ENCODE results near the gene PRKACG.

PRKACG gene

DNA sequence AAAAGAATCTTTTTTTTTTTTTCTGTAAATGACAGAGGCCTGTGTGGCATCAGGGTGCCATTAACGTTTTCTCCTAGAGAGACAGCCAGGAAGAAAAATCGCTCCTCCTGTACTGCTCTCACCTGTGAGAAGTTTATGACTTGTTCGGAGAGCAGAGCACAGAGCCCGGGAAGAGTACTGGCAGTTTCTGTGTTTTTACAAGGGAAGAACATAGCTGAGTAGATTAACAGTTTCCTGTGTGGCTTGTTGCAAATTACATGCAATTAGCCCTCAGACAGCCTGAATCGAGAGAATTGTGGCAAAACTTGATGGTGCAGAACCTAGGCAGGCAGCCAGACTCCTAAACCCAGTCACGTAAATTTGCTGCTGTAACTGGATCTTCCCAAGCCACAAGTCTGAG is 32.1 kb downstream of the PRKACG start:
- DNase-seq, result no peak

DNA sequence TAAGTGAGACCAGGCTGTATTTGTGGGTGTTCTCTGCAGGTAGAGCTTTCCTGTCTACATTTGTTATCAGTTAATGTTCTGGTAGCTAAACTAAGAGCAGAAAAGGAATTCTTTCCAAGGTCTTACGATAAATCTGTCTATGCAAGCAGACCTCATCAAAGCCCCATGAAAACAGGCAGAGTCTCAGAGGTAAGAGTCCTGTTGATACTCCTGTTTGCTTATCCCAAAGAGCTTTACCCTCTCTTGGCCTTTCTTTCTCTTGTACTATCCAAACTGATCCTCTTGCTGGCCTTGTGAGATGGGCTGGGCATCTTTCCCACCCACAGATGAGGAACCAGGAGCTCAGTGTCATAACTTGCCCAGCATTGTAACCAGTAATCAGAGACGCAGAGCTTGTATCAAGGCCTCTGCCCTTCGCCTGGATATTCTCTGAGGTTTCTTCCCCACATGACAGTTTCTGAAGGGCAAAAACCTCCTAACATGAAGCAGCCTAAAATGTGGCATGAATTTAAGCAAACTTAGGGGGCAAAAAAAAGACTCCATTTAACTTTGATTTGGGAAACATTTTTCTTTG is 33.5 kb downstream of the PRKACG start:
- DNase-seq, result no peak

DNA sequence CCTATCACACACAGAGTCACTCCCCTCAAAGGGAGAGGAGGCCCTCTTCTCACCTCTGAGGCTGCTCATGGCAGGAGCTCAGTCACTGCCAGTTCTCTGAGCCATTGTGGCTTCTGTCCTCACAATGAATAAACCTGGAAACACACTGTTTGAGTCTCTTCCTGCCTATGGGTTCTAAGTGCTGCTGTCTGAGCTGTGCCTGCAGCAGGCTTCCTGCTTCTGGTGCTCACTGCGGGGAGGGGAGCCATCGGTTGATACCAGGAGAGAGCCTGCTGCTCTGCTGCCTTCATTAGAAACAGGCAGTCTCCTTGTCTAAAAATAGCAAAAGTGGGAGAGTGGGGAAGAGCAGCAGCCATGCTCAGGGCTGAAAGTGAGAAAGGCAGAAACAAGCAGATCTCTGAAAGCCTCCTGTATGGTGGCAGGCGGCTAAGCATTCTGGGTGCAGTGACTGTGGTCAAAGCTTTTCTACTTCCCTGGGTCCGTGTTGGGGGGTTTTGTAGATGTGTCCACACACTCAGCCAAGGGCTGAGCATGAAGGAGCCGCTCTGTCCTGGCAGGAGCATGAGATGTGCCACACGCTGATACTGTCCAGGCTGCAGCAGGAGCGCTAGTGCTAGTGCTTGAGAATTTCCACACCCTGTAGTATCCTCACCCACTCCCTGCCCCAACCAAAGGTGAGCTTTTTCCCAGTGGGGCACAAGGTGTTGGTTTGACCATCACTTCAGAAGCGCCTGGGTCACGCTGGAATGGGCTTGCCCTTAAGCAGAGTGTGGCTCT is 34.2 kb downstream of the PRKACG start:
- no peak for DNase-seq

DNA sequence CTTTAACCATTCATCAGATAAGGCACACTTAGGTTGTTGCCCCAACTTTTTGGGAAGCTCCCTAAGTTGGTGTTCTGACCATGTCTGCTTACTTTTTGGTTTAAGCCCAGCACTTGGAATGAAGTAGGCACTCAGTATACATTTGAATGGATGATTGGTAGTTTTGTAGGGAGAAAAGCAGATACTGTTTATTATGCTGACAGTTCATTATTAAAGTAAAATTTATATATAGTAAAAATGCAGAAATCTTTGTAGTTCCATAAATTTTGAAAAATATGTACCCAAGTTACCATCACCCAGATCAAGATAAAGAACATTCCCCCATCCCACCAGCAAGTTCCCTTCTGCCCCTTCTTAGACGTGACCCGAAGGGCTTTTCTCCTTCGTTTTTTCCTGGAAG is 35.4 kb downstream of the PRKACG start:
- no peak for DNase-seq

DNA sequence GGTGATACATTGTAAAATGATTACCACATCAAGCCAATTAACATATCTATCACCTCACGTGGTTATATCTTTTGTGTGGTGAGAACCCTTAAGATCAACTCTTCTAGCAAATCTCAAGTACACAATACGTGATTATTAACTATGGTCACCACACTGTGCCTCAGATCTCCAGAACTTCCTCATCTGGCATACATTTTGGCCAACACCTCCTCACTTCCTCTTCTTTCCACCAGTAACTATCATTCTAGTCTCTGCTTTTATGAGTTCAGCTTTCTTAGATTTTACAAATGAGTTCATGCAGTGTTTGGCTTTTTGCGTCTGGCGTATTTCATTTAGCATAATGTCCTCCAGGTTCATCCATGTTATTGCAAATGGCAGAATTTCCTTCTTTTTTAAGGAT is 35.8 kb downstream of the PRKACG start:
- DNase-seq, result no peak

DNA sequence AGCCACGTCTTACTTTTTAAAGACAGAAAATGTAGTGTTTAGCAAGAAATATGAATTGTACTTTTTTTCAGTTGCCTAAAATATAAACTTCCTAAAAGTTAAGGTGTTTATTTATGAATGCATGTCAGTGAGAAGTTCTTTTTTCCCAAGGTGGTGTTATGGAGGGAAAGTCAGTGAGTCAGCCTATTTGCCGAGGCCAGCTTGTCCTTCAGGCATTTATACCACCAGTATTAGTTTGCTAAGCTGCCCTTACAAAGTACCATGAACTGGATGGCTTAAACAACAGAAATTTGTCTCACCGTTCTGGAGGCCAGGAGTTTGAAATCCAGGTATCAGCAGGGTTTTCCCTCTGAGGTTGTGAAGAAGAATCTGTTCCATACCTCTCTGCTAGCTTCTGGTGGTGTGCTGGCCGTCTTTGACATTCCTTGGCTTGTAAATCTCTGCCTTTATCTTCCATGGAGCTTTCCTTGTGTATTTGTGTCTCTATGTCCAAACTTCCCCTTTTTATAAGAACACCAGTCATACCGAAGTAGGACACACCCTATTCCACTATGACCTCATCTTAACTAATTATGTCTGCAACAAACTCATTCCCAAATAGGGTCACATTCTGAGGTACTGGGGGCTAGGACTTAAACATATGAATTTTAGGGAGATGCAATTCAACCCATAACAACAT is 38.4 kb downstream of the PRKACG start:
- DNase-seq, result no peak

DNA sequence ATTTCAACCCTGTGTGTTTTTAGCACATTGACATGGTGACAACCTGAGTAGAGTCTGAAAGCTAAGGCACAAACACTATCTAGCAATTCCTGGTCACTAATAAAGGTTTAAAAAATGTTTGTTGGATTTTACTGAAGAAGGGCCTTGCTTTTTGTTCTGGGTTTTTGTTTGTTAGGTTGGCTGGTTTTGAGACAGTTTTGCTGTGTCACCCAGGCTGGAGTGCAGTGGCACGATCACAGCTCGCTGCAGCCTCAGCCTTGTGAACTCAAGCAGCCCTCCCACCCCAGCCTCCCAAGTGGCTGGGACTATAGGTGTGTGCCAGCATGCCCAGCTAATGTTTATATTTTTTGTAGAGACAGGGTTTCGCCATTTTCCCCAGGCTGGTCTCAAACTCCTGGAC is 39.0 kb downstream of the PRKACG start:
- no peak for DNase-seq

DNA sequence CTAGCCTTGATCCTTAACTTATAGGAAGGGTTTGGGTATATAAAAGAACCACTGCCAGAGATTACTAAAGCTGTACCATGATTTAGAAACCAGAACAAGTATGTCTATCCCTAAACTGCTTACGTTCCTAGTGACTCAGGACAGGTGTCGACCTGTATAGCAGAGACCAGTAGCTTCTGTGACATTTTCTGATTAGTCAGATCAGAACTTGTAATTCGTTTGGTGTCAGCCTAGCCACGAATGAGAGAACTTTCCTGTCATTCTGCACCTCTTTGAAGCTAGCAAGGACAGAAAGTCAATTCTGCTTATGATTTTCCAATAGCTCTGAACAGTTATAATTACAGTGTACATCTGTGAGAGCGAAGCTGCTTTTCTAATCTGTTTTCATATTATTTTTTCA is 39.5 kb downstream of the PRKACG start:
- DNase-seq, result no peak

DNA sequence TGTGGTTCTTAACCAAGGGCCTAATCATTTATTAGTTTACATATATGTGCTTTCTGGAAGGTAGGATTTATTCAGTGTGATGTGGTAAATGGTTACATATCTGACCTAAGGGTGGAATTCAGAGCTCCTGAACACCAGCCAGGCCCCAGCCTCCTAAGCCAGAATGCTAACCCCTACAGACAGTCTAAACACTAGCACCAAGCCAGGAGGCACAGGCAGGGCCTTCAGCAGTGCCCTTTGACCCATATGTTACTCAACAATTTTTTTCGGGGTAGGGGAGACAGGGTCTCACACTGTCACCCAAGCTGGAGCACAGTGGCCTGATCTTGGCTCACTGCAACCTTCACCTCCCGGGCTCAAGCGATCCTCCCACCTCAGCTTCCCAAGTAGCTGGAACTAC is 40.3 kb downstream of the PRKACG start:
- no peak for DNase-seq

DNA sequence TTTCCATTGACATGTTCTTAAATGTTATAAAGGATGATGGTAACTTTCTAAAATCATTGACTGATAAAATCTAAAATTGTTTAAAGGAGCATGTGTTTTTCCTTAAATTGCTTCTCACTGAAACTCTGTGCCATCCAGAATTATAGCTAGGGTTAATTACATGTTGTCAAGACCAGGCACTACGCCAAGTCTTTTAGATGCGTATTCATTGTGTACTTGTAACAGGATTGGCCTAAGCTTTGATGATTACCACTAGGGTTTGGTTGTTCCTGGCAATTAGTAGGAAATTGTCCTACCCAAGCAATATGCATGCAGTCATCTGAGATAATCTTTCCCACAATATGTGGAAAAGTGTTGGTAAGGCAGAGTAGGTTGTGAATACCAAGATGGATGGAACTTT is 43.8 kb downstream of the PRKACG start:
- no peak for DNase-seq

DNA sequence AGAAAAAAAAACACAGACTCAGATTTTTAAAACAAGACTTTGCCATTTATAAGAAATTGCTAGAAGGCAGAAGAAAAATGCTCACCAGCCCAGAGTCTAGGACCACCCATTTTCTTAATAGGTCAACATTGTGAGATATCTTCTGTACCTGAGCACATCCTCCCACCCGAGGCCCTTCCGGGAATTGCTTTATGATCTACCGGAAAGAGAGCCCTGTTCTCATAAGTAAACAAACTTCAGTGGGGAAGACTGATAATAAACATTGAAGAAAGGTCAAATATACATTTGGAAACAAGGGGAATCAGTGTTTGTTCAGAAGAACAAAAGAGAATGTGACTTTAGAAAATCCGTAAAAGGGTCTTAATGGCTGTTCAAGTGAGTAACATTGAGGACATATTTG is 44.4 kb downstream of the PRKACG start:
- no peak for DNase-seq

DNA sequence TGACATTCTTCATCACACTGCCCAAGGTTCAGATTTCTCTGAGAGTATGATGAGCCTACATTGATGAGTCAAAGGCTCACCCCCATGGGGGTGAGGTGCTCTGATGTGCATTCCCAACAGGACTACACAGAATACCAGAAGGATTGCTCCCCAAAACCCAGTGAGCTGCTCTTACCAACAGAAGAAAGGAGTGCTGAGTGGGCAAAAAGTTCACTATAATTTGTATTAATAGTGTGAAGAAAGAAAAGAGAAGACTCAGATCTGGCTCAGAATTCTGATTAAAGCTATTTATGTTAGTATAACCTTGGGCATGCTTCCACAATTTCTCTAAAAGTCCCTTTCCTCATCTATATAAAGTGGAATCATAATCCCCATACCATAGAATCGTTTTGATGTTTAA is 46.1 kb downstream of the PRKACG start:
- no peak for DNase-seq

DNA sequence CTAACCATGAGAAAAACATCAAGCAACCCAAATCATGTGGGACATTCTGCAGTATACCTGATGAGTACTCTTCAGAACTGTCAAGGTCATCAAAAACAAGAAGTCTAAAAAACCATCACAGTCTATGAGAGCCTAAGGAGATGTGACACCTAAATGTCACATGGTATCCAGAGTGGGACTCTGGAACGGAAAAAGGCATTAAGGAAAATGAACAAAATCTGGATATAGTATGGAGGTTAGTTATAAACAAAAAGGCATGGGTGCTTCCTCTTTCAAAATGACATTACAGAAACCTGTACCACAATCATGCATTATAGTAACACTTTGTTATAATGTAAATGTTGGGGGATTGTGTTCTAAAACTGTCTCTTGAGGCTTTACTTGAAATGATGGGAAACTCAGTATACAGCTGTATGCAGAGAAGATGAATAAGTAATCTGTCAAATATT is 47.4 kb downstream of the PRKACG start:
- DNase-seq, result no peak

DNA sequence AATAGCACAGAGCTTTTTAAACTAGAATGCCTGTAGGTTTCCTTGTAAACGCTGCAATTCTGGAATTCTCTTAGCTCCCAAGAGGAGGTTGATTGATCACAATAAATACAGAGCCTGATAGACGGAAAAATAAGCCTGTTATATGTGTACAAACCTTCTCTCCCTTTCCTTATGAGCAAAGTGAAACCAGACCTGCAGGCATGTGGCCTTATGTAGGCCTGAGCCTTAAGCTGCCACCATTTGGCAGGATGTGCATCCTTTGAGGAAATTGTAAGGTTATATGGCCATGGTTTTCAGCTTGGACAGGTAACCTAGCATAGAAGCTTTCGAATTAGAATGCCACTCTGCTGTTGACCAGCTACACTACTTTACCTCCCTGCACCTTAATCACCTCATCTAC is 49.1 kb downstream of the PRKACG start:
- DNase-seq, result no peak

DNA sequence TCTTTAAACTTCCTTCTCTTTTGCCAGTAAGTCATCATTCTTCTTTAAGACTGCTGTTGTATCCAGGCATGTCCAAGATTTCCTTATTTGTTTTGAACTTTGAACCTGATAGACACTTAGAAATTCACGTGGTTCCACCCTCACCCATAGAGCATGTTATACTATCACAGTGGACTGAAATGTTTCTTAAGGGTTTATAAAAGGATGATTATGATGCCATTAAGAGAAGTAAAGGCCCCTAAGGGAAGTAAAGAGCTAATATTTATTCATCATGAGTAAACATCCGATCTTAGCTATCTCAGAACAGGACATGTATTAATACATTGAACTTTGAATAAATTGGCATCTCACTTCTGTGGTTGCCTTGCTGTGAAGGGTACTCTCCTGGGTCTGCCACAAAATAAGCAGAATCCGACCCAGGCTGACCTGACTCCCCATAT is 49.8 kb downstream of the PRKACG start:
- DNase-seq, result no peak

DNA sequence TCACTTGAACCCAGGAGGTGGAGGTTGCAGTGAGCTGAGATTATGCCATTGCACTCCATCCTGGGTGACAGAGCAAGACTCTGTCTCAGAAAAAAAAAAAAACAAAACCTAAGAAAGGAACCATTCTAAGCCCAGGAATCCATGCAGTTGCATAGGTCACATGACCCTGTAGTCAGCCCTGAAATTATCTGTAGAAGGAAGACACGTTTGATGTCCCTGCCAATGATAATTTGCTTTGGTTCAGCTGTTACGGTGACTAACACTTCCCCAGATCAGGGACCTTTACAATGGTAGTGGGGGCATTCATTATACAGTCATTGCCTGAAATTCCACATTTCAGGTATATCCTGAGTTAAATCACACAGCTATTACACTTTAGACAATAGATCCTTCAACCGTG is 50.5 kb downstream of the PRKACG start:
- DNase-seq, result no peak

All from fibroblast of skin of scalp (primary cell).